ENCODE results near the gene ANO6.

The ANO6 gene

DNA sequence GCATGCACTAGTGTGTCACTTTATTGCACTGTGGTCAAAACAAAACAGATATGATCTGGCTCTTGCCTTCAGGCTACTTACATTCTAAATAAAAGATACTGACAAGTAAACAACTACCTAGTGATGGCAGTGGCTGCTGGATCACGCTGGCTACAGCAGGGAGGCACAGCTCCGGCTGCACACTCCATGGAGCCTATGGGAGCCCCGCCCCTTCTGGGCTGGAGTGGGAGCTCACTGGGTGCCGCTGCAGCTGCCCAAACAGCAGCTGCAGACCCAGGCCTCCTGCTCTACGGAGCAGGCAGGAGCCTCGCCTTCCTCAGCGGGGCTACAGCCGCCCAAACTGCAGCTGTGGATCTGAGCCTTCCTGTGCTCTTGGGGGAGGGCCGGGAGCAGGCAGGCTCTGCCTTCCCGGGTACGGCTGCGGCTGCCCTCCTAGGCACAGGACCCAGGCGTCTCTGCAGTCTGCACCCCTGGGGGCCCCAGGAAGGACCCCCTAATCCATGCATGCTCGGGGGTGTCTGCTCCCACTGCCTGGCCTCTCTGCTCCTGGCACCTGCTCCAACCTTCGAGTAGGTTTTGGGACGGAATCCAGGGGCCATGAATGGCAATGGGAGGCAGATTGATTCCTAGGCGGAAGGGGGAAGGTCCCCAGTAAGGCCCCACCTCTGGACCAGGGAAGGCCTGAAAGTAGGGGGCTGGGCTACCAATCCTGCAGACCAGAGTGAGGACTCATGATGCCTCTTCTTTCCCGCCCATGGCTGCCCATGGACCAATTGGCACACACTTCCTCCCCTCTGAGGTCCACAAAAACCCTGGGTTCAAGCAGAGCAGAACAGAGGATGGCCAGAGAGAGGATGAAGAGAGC is 253.1 kb downstream of the ANO6 start:
- no peak for DNase-seq

DNA sequence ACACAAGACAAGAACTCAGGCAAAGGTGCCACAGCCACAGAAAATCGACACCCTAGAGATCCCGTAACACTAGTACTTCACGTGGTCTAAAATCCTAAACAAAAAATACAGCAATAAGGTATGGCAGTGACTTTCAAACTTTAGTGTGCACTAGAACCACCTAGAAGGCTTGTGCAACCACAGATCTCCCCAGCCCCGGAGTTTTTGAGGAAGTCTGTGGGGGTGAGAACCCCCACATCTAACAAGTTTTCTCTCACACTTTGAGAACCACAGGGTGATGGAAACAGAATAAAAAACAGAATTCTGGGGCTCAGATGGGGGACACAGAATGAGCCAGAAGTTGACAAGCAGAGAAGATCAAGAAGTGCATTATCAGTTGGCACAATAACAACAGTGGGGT is 254.0 kb downstream of the ANO6 start:
- DNase-seq: no peak

DNA sequence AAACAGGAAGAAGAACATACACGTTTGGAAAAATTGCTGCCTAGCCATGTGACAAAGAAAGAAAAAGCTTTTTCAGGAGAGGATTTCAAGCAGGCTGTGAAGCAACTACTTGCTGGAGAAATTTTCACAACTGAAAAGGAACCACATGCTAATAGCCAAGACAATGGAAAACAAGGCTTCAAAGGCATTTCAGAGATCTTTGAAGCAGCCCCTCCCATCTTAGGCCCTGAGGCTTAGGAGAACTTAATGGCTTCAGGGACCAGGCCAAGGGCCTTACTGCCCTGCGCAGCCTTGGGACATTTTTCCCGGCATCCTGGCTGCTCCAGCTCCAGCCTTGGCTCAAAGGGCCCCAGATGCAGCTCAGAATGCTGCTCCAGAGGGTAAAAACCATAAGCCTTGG is 257.7 kb downstream of the ANO6 start:
- DNase-seq: no peak

DNA sequence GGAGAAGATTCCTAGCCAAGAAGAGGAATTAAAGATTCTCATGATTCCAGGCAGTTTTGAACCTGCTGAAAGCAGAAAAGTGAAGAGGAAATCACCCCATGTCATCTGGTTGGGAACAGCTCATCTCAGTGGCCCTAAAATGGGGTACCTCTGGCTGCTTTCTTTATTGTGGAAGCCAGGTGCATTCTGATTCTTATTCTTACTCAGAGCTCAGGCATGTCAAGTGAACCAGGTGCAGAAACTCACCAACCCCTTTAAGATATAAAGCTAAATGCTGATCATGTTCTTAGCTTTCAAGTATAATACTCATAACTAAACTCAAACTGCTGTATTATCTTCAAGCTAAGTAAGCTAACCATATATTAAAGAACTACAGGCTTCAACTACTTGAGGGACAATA is 259.7 kb downstream of the ANO6 start:
- DNase-seq: no peak

DNA sequence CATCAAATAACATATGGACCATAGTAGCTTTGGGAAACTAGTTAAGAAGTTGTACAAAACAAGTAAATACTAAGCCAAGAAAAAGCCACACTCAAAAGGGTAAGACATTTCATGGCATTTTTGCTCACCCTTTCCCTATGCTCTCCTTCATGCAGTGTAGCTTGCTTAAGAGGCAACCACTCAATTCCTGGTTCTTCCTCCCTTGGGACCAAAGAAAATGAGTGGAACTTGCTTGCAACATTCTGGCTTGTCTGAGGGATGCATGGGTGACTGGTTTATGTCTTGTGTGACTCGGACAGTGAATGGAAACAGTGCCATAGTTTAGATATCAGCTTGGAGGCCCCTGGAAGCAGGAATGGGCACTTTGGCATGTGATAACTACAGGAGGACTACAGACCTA is 261.6 kb downstream of the ANO6 start:
- no peak for DNase-seq

DNA sequence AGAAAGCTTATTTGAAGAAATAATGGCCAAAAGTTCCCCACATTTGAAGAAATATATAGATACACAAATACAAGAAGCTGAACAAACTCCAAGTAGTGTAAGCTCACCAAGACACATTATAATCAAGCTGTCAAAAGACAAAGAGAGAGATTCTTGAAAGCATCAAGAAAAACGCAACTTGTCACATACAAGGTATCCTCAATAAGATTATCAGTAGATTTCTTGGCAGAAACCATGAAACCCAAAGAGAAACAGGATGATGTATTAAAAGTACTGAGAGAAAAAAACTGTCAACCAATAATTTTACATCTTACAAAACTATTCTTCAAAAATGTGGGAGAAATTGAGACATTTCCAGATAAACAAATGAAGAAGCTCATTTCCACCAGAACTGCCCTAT is 263.0 kb downstream of the ANO6 start:
- DNase-seq: no peak

DNA sequence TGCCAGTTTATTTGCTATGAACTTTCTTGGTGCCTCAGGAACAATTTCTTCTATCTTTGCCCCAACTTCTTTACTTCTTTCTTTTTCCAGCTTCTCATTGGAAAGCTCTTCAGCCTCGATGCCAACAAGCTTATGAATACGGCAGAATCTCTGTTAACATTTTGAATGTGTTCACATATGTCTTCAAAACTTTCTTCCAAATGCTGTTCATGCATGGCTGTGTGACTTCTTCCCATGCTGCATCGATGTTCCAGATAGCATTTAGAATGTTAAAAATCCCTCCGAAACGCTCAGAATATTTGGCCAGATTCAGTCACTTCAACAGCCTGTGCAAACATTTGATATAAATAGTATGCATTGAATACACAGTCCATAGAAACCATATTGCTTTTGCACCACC is 265.9 kb downstream of the ANO6 start:
- DNase-seq: no peak

DNA sequence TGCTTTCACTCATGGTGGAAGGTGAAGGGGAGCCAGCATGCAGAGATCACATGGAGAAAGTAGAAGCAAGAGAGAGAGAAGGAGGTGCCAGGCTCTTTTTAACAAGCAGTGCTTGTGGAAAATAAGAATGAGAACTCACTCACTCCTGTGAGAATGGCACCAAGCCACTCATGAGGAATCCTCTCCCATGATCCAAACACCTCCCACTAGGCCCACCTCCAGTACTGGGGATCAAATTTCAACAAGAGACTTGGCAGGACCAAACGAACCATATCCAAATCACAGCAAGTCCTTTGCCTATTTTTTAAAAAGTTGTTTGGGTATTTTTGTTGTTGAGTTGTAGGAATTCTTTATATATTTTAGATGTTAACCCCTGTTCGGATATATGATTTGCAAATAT is 267.7 kb downstream of the ANO6 start:
- DNase-seq: no peak
